Stimulated activated CD4-positive, alpha-beta T cell treated with anti-CD3 and anti-CD28 coated beads, TNF-alpha, amount 100 ng/mL, for 48 hours (primary cell): Measurements from ENCODE around the gene CHMP1A.
"Not testable (repeated sequence)": the region's sequence is repeated elsewhere in the genome, so short reads cannot be mapped to it uniquely, and the experiment has no call there.

Source experiments
- DNase-seq, 3 donors: peaks; one replicate each; pipeline ENCODE4 v3.0.0-alpha.2; 2020; ENCODE audit warnings: low read depth in 3 of 3

Gene CHMP1A

GRCh38 chr16:89691986-89692569, 34.6 kb upstream of the CHMP1A start:
- DNase-seq, result no peak

DNA sequence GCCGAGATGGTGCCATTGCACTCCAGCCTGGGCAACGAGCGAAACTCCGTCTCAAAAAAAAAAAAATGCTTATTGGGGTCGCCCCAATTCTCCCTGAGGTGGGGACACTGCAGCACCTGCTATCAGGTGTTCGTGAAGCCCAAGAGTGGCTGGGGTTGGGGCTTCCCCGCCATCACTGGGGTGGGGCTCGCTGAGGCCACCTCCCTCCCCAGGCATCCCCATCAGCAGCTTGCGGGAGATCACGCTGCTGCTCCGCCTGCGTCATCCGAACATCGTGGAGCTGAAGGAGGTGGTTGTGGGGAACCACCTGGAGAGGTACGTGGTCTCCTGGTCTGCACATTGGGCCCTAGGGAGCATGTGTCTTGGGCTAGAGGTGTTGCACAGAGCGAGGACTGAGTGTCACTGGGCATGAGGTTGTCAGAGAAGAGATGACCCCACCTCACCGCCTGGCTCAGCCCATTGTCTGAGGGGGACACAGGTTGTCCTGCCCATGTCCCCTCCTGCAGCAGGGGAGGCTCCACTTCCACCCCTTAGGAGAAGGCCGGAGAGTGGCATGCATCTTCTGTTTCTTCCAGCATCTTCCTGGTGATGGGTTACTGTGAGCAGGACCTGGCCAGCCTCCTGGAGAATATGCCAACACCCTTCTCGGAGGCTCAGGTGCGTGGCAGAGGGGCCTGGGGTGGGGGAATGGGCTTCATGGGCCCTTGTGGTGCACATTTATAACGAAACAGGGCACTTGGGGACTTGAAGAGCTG, 33.9 kb upstream of the CHMP1A start:
- DNase-seq, result no peak

GRCh38 chr16:89690392-89690901, 32.9 kb upstream of the CHMP1A start:
- DNase-seq, result no peak

GRCh38 chr16:89689621-89690020, 32.1 kb upstream of the CHMP1A start:
- not testable (repeated sequence) for DNase-seq

GRCh38 chr16:89689142-89689541, 31.6 kb upstream of the CHMP1A start:
- DNase-seq, result no peak

DNA sequence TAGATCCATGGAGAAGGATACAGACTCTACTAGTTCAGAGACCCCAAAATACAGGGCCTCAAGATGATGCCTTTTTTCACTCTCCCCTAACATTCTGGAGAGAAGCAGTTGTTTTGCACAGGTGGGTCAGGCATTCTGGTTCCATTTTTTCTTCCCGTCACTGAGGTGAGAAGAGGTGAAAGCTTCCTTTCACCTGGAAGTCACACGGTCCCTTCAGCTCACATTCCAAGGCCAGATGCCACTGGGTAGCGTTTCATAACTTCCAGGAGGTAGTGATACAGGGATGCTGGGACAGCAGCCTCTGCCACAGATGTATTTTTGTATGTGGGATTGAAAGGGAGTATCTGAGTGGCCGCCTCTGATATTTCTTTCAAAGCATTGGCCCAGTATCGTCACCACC, 30.9 kb upstream of the CHMP1A start:
- no peak for DNase-seq

DNA sequence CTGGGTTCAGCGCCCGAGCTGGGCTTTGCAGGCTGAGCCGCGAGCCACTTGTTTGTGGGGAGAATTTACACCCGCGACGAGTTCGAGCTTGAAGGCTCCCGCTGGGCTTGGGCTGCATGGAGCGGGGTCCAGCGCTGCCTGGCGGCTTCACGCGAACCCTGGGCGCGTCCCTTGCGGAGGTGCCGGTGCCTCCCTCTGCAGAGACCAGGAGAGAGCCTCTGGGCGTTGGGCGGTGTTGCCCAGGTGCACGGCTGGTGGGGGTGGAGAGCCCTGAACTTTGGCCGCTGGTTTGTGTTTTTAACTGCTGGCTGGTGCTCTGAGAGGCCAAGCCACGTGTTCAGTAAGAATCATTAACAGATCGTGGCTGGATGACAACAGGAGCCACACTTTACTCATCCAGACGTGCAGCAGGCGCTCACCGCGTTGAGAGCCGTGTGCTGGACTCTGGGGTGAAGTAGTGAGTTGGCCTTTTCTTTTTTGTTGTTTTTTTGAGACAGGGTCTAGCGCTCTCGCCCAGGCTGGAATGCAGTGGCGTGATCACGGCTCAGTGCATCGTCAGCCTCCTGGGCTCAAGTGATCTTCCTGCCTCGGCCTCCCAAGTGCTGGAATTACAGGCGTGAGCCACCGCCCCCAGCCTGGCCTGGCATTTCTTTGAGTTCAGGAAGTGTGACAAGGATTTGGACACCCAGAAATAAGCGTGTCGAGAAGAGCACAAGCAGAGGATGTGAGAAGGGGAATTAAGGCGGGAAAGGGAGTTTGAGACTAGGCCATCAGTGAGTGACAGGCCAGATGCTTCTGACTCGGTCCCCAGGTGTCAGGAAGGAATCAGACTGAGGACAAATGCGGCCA, 29.8 kb upstream of the CHMP1A start:
- DNase-seq, result no peak

GRCh38 chr16:89686520-89687091, 29.1 kb upstream of the CHMP1A start, which contains the start of gene CDK10:
TSS of gene CDK10 (plus strand) at chr16:89686689. CDS start at chr16:89686711, 22 bp downstream.
- peak; percentile 77 to 80 (median 79) for DNase-seq

DNA sequence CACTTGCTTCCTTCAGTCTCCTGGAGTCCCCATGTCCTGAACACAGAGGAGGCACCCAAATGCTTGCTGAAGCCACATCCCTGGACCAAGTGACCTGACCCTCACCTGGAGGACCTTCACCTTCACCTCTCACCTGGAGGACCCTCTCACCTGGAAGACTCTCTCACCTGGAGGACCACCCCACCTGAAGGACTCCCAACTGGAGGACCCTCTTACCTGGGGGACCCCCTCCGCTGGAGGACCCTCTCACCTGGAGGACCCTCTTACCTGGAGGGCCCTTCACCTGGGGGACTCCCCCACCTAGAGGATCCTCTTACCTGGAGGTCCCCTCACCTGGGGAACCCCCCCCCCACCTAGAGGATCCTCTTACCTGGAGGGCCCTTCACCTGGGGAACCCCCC, 28.4 kb upstream of the CHMP1A start:
- DNase-seq, result no peak

DNA sequence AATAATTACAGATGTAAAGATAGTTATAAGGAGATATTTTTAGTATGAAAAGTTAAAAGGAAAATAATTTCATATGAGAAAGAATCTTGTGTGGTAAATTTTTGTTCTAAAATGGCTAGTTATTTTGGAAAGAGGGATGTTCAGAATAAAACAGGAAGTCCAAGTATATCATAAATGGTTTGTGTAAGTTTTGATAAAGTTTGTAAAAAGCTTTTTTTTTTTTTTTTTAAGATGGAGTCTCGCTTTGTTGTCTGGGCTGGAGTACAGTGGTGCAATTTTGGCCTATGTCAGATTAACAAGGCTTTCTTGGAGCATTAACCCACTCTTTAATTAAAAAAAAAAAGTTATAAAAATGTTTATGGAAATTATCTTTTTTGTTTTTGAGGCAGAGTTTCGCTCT, 20.8 kb upstream of the CHMP1A start:
- DNase-seq, result no peak

DNA sequence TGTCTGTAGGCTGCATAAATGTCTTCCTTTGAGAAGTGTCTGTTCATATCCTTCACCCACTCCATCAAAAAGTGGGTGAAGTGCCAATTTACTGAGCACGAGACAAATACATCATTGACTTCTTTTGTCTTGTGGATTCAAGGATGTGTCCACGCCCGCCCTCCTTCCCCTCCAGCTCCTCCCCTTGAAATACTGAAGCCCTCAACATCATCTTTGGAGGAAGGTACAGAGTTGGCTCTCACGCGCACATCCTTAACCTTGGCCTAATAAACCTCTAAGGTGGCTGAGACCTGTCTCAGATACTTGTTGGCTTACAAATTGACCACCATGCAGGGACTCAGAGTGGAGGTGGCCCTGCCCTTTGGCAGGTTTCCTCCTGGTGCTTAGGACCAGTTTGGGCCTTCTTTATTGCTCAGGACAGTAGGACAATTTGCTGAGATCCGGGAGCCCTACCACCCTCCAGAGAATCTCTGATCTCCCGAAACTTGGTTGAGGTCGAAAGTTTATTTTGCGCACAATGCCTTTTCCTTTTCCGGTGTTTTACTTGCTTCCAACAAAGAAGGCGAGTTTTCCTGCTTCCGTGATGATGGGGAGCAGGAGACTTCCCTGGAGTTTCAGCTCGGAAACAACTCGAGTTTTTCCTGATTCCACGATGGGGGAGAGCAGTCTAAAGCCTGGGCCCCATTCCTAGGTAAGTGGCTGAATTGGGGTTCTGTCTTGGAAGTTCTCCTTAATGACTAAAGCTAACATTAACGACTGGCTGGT, 14.9 kb upstream of the CHMP1A start:
- no peak for DNase-seq

DNA sequence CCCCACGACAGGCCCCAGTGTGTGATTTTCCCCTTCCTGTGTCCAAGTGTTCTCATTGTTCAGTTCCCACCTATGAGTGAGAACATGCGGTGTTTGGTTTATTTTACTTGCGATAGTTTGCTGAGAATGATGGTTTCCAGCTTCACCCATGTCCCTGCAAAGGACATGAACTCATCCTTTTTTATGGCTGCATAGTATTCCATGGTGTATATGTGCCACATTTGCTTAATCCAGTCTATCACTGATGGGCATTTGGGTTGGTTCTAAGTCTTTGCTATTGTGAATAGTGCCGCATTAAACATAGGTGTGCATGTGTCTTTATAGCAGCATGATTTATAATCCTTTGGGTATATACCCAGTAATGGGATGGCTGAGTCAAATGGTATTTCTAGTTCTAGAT, 14.1 kb upstream of the CHMP1A start:
- DNase-seq, result not testable (repeated sequence)

- DNase-seq, result no peak
These were observed 13.3 kb upstream of the CHMP1A start for GRCh38 chr16:89670496-89671431.

DNA sequence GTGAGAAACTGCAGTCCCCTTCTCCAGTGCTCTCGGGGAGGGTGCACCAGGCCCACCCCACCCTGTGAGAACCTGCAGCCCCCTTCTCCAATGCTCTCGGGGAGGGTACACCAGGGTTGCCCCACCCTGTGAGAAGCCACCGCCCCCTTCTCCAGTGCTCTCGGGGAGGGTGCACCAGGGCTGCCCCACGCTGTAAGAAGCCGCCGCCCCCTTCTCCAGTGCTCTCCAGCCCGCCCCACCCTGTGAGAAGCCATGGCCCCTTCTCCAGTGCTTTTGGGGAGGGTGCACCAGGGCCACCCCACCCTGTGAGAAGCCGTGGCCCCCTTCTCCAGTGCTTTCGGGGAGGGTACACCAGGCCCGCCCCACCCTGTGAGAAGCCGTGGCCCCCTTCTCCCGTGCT, 12.2 kb upstream of the CHMP1A start:
- DNase-seq, result no peak

DNA sequence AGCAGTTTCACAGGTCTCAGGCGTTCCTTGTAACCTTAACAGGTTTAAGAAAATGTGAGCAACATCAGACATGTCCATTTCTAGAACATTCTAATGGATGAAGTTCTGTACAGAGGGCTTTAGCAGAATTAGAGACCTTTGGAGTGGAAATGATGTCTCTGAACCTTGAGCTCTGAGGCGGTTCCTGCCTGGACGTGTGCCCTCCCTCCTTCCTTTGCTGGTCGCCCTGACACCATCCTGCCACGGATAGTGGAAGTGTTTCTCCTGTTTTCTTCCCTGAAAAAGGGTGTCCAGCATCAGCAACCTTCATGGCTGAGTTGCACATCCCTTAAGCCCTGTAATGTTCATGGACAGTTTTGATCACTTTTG, 11.3 kb upstream of the CHMP1A start:
- no peak for DNase-seq

DNA sequence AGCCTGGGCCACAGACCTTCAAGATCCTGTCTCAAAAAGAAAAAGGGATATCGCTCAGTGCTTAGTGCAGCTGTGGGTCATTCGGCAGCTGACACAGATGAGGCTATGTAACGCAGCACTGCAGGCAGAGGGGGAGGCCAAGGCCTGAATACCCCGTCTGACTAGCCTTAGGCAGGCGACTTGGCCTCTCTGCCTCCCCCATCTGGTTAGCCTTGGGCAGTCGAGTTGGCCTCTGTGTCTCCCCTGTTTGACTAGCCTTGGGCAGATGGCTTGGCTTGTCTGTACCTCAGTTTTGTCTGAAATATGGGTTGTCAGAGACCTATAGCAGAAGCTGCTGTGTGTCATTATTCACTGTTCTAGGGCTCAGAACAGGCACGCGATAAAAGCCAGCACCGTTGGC, 10.1 kb upstream of the CHMP1A start:
- no peak for DNase-seq

DNA sequence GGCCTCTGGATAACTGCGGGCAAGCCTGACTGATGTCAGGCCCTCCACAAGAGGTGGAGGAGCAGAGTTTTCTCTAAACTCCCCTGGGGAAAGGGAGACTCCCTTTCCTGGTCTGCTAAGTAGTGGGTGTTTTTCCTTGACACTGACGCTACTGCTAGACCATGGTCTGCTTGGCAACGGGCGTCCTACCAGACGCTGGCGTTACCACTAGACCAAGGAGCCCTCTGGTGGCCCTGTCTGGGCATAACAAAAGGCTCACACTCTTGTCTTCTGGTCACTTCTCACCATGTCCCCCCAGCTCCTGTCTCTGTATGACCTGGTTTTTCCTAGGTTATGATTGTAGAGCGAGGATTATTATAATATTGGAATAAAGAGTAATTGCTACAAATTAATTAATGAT, 9.5 kb upstream of the CHMP1A start:
- not testable (repeated sequence) for DNase-seq

- DNase-seq, result not testable (repeated sequence)
These were observed 6.7 kb upstream of the CHMP1A start for GRCh38 chr16:89664238-89664637.

DNA sequence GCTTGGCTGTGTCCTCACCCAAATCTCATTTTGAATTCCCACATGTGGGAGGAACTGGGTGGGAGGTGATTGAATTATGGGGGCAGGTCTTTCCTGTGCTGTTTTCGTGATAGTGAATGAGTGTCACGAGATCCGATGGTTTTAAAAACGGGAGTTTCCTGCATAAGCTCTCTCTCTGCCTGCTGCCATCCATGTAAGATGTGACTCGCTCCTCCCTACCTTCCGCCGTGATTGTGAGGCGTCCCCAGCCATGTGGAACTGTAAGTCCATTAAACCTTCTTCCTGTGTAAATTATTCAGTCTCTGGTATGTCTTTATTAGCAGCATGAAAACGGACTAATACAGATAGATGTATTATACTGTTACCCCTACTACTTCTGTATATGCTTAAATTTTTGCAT, 3.7 kb upstream of the CHMP1A start:
- DNase-seq, result no peak

DNA sequence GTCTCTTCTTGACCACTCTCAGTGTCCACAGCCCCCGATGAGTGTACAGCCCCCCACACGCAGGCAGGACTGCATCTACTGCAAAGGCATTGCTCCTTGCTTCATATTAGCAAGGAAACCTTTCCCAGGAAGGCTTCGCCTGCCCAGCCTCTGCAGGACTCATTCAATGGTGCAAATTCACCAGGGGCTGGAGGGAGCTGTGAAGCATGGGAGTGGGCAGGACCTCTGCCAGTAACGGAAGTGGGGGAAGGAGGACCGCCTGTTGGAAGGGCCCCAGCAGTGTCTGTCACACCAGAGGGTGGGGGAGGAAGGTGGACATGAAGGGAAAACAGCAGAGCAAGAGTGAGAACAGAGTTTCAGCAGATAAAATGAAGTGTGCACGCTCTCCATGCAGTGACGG, 2.6 kb upstream of the CHMP1A start:
- no peak for DNase-seq
